GDM1 (cell line): ENCODE data around the gene ARHGAP10.
A peak's percentile ranks its signal among the peaks of the same experiment; 100 is the strongest.

Experiments
- DNase-seq: peaks from one replicate; lab custom pipeline; 2025; lab: John Stamatoyannopoulos, UW

Gene ARHGAP10

DNA sequence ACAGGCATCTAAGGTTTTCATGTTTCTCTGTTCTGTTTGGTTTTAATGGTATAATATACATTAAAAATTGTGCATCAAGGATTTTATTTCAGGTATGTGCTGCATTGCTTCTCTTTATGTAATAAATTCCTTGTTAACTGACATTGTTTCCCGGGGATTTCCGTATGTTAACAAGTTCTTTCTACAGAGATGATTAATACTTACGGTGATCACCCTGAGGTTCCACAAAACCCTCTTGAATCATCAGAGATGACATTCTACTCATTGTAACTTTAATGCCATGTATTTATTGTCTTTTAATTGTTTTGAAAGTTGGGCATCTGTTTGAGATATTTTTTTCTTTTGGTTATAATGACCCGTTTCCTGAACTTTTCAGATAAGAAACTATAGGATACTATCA, 37.5 kb downstream of the ARHGAP10 start:
- DNase-seq: no peak

DNA sequence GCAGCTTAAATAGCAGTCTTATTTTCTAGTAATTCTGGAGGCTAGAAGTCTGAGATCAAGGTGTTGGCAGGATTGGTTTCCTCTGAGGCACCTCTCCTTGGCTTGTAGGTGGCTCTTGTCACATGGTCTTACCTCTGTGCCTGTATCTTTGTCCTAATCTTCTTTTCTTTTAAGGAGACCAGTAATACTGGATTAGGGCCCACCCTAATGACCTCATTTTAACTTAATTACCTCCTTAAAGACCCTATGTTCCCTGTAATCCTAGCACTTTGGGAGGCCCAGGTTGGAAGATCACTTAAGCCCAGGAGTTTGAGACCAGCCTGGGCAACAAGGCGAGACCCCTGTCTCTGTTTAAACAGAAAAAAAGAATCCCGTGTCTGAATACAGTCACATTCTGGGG, 38.9 kb downstream of the ARHGAP10 start:
- DNase-seq: no peak

DNA sequence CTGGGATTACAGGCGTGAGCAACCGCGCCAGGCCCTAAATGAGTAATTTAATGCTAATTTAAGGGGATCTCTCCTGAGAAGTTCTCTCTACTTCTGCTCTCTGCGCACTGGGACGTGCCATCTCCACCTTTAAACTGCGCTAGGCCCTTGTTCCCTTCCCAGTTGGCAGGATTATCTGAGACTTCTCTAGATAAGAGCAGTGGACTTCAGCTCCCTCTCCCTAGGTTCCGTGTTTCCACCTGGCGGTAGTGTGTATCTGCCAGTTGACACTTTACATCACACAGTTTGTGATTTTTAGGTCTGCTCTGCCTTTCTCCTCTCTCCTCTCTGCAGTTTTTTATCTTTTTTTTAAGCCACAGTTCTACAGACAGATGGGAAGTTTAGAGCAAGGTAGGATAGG, 40.2 kb downstream of the ARHGAP10 start:
- no peak for DNase-seq

DNA sequence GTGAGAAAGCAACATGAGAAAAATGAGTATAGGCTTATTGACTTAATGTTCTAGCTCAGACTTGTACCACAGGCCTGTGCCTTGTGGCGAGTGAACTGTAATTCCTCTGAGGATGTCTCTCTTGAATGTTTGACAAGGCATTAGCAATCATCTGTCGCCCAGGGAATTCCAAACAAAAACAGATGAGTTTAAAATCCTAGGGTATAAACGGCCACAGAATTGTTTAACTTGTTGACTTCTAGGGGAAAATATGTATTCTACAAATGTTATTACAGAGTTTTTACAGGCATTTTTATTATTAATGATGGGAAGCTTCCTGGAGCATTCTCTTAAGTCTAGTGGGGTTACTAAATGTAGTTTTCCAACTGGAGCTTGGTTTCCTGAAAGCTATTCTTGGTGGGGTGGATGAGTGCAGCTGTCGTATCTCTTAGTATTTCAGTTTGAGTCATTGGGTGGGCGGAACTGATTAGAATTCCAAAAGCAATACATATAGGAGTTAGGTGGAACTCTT, 40.6 kb downstream of the ARHGAP10 start:
- DNase-seq: no peak

DNA sequence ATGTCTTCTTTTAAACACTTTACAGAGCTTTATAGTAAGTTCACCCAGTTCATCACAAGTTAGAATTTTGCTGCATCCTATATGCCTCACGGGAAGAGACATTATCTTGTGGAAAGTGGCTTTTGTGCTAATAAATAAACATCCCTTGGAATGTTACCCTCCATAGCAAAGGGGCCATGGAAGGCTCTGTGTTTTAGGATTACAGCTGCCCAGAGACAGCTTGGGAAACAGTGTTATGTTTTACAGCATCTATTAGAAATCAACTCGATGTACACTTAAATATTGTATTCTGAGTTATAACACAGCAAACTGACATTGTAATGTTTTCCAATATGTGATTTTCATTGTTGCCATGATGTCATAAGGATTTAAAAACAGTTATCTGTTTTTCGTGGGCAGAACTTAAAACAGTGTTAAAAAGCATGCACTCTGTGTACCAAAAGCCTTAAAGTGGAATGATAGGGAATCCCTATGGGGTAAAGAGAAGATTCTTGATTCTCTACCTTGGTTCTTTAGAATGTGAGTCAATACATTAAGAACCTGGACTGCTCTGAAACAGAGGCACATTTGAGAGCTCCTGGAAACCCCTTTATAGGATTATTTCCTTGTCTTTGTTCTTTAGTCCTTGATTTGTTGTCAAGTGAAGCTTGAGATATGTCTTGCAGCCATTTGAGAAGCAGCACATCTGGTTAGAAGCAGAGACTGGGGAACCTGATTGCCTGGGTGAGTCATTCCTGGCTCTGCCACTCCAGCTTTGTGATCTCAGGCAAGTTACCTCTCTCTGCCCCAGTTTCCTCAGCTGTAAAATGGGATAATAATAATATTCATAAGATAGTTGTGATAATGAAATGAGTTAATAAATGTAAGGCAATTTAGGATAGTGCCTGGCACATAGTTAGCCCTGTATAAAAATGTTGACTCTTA, 41.6 kb downstream of the ARHGAP10 start:
- no peak for DNase-seq

DNA sequence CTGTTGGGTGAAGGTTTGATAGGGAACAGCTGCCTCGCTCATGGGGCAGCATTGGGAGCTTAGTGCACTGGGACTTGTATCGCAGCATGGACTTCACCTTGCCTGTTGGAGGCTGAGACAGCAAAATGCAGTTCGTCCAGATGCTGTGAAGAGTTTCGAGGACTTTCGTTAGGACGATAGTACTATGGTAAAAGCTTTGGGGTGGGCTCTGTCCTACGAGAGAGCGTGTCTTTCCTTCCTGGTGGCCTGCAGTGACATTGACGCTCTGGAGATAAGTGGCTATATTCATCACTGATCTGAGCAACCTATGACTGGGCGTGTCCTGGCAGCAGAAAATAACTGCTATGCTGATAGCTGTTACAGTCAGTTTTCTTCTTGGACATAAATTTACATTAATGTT, 44.8 kb downstream of the ARHGAP10 start:
- no peak for DNase-seq

DNA sequence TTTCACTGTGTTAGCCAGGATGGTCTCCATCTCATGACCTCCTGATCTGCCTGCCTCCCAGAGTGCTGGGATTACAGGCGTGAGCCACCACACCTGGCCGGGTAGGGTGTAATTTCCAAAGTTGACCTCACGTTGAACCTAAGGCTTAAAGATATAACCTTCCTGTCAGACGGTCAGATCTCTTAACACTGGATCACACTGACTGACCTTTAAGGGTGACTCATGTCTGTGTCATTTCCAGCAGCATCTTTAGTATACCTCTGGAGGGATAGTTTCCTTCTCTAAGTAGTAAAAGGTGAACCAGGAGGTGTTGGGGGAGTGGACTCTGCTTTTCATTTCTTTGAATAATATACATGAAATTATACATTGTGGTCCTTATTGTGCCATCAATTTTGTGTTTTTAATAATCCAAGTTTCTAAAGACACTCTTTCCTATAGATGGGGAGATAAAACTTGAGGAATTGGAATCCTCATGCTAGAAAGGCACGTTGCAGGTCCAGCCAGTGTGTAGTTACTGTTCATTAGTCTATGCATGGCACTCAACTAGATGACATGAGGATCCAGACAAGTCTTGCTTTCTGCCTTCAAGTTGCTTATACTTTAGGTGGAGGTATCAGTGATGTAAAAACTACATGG, 45.7 kb downstream of the ARHGAP10 start:
- no peak for DNase-seq

DNA sequence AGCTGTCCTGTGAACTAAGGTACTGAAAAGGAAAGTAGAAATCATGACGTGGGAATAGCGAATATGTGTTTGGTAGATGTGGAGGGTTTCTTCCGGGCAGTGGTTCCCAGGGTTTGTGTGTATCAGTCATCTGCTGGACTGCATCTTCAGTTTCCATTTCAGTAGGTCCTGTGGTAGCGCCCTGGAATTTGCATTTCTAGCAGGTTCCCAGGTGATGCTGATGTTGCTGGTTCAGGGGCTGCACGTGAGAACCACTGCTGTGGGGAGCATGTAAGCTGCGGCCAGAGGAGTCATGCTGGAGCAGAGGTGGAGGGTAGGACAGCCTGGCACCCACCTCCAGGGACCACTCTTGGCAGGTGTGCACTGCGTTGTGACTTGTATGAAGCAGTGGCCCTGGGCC, 47.1 kb downstream of the ARHGAP10 start:
- DNase-seq: no peak

DNA sequence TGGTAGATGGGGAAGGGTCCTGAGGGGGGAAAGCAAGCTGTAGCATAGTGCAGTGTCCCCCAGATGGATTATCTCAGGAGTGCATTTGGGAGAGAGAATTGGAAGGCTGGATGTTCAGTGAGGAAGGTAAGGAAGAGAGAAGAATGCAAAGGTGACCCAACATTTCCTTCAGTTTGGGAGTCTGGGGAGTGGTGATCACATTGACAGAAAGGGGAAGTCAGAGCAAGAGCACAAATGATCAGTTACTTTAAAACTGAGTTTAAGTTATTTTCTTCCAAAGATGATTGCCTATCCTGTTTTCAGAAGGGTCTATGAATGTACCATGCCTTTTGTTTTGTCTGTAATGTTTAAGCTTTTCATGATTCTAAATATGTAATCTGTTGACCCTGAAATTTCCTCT, 47.6 kb downstream of the ARHGAP10 start:
- DNase-seq: no peak

DNA sequence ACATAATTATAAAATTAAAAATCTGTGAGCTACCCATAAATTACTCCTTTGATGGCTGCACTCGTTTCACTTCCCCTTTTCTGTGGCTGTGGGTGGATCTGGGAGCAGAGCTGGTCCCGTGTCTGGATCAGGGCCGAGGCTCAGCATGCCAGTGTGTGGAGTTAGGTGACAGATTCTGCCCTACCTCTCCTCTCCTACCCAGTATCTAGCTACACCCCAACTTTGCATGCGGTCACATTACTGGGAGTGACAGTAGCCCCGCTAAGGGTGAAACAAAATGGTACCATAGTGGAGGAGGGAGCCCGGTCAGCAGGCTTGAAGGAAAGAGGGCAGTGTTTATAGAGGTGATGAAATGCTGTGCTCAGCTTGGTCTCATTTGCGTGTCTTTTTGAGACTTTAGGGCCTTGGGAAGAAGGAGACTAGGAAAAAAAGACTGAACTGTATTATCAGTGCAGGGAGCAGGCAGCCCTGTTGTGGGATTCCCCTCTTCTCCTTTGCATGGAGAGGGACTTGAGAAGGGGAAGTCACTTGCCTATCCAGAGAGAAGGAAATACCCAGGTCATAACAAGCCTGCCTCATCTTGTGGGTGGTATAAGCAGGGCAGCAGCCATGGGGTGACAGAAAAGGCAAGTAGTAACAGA, 48.4 kb downstream of the ARHGAP10 start:
- peak; percentile 47 for DNase-seq

DNA sequence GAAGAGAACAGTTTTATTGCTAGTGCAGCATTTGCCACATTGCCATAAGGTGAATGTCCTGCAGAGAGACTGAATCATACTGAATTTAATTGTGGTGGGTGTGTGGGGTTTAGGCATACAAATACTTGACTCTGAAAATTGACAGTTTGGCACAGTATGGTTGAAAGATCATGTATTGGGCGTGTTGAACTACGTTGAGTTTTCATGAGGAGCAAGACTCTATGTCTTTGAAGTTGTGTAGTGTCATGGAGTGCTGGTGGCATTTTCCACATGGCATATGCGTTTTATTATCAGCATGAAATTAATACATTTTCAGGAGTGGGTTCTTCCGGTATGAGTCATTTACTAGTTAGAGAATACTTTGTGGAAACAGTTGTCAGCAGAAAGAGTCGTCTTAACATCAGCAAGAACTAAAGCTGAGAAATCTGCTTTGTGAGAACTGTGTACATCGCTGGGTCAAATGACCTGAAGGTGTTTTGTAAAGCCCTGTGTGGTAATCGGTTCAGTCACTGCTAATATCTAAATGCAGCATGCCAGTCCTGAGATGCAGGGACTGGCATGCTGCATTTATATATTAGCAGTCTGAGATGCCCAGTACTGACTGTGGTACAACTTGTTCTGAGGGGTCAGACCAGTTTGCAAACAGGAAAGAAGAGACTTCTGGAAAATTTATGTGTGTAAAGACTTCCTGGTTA, 50.3 kb downstream of the ARHGAP10 start:
- no peak for DNase-seq

DNA sequence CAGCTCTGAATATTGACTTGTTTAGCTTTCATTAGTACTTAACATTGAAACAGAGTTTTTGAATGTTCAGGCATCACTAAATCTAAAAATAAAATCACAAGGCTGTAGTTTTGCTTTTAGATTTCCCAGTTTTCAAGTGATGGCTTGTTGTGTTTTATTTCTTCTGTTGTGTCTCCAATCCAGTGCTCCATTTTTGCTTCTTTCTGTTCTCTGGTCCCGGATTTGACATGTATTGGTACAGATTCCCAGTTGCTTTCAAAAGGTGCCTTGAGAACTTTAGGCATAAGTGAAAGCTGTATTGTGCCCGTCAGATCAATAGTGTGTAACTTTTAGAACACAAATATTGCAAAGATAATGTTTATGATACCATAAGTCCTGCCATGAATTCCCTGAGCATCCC, 53.2 kb downstream of the ARHGAP10 start:
- DNase-seq: no peak

DNA sequence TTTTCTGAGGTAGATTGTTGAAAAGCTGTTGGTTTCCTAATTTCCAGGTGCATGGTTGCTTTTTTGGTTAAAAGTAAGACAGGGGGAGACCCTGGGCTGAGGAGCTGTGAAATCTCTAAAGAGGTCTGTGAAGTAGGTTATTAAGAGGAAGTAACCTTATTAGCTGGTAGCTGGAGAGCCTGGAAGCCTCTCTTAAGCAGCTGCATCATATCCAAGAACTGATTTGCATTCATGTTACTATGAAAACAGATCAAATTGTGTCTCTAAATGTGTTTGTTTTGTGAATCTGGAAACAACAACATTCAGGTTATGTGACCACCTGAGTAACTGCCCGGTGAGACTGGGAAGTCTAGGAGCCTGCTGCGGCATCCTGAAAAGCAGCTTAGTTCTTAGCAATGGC, 54.1 kb downstream of the ARHGAP10 start:
- DNase-seq: no peak

DNA sequence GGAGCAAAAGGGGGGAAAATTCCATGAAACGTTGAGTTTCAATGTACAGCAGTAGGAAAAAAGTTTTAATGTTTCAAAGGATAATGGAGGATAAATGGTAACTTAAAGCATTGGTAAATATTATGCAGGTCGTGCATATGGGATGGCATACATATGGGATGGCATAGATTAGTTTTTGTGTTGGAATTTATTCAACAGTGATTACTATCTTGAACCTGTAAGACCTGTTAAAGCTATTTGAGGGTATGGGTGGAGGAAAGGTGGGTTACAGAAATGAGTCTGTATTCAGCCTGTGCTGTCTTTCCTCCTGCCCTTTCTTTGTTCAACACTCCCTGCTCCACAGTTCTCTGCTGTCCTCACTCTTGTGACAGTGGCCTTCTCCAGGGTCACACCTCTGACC, 54.6 kb downstream of the ARHGAP10 start:
- no peak for DNase-seq

DNA sequence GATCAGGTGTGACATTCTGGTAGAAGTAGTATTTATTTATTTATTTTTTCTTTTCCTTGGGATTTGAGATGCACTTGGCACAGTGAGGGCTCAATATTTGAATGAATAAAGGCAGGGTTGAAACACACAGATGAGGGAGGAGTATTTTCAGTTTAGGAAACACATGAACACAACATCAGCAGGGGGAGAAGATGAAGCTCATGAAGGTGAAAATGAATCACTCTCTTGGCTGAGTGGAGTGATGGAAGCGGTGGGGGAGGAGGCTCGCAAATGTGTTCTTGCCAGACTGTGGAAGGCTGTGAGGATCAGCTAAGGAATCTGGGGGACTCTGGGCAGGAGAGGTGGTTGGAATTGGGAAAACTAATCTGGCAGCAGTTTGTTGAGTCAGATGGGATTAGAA, 55.3 kb downstream of the ARHGAP10 start:
- DNase-seq: no peak

DNA sequence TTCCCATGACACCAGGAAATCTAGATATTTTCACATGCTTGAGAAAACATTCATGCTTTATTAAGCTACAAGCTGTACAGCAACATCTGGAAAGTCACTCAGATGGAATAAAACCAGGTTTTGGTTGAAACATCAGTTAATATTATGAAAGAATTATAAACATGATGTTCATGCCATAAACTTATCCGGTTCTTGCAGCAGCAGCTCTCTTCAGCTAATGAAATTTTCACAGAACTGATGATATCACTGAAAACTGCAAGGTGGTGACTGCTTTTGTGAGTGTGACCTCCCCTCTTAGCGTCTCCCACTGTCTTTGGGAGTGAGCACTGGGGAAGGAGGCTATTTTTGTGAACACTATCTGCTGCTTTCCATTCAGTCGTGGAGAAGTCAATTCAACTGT, 56.9 kb downstream of the ARHGAP10 start:
- no peak for DNase-seq

DNA sequence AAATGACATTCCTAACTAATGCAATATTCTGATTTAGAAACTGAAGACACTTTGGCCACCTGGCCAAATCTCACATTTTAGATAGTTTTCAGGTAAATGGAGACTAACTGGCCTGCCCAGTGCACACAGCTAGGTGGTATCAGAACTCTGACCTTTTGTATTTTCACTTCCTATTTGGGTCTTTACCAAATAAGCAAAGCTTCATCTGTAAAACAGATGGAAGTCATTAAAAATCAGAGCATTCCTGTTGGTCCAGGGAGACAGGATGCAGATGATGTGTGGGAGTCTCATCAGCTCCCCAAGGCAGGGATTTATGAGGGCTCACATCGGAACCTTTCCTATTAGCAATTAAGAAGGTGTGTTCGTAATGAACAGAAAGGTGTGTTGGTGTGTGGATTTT, 57.7 kb downstream of the ARHGAP10 start:
- DNase-seq: no peak

DNA sequence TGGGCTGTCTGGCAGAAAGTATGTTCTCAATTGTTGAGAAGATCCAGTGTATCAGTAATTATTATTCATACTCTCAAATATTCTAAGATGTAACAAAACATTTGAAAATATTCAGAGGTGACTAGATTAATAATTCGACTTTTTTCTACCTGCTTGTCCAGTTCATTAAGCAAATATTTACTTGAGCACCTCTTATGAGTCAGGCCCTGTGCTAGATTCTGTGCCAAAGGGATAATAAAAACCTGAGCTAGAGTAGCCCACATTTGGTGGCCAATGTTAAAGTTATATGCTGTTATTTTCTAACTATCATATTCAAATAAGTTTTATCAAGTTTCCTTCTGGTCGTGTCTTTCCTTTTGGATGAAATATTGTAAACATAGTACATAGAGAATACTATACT, 58.5 kb downstream of the ARHGAP10 start:
- DNase-seq: no peak

DNA sequence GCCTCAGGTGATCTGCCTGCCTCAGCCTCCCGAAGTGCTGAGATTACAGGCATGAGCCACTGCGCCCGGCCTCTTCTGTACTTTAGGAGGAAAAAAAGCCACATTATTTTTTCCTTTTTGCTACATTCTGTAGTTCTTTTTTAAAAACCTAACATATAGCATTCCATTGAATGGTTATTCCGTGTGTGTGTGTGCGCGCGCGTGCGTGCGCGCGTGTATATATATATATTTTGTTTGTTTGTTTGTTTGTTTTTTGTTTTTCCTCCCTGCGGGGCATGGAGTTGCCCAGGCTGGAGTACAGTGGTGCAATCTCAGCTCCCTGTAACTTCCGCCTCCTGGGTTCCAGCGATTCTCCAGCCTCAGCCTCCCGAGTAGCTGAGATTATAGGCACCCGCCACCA, 59.5 kb downstream of the ARHGAP10 start:
- no peak for DNase-seq

DNA sequence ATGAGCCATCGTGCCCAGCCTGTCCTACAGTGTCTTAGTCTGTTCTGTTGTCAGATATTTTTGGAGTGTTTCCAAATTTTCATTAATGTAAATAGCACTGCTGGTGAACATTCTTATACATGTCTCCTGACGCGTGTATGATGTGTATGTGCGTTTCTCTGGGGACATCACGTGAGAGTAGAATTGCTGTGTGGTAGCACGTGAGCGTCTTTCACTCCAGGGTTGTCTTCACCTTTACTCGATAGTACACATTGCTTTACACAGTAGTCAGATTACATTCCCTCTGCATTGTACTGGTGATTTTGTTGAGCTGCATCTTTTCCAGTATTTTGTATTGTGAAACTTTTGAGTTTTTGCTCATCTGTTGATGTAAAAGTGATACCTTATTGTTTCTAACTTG, 60.0 kb downstream of the ARHGAP10 start:
- DNase-seq: no peak

DNA sequence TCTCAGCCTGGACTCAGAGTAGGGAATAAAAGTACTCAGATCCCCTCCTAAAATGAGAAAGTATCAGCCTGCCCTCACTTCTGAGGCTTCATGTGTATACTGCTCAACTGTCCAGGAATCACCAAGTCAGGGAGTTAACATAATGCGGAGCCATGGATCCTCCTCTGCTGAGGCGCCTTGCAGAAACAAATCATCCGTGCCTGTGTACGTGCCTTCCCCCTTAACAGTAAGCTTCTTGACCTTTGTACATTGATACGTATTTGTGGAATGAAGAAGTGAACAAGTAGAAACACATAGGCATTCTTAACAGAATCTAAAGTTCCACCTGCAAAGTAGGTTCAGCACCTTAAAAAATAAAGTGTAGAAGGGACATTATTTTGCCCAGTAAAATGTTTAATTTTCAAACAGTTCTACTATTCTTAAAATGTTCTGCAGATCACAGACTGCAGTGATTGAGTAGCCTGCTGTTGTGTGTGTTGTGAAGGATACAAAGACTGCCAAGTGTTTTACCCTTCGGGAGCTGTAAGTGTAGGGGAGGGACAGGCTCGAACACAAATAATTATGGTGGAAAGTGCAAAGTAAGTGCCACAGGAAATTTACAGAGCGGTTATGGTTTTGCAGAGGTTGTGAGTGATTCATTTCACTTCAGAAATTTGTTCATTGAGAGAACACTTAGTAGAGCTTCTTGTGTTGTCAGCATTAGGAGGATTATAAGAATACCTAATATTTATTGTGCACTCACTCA, 61.9 kb downstream of the ARHGAP10 start:
- DNase-seq: no peak

DNA sequence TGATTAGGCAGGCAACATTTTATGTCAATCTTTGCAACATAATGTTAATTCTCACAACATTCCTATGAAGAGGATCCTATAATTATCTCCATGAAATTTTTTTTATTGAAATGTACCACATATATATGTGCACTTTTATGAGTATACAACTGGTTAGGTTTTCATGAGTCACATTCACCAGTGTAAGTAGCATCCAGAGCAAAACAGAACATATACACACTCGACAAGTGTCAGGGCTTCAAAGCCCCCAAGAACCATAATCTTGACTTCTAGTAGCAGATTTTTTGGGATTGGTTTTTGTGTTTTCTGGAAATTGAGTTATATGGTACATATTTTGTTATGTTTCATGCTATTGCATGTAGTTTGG, 62.4 kb downstream of the ARHGAP10 start:
- no peak for DNase-seq
